Activated CD8-positive, alpha-beta memory T cell treated with anti-CD3 and anti-CD28 coated beads, Interleukin-2, amount 50 U/mL, for 24 hours (primary cell): ENCODE data around the gene C4BPA.

ENCODE experiments used
- DNase-seq: peaks from one replicate; pipeline ENCODE4 v3.0.0-alpha.2; 2020; ENCODE audit errors: extremely low read depth

C4BPA gene

GRCh38 chr1:207124389-207124788, 20.4 kb downstream of the C4BPA start:
- DNase-seq: no peak

DNA sequence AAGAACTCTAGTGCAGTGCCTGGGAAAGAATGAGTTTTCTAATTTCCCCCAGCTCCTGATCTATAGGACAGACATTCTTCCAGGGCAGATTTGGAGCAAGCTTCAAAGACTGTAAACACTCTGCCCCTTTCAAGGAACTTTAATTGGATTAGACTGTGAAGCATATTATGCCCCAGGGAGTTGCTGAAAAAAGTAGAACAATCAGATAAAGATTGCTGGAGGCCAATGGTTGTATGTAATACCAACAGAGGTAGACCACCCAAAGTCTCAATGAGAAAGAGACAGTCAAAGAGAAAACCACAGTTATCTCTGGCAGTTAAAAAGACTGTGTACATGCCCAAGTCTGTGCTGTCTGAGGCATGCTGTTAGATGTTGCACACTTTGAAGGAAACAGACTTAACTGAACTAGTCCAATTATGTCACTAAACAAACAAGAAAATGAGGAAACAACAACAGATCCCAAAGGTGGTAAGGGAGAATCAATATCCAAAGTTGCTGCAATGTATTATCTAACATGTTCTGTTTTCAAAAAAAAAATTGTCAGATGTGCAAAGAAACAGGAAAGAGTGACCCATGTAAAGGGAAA, 24.4 kb downstream of the C4BPA start:
- DNase-seq: no peak

GRCh38 chr1:207129053-207129452, 25.0 kb downstream of the C4BPA start:
- DNase-seq: no peak

DNA sequence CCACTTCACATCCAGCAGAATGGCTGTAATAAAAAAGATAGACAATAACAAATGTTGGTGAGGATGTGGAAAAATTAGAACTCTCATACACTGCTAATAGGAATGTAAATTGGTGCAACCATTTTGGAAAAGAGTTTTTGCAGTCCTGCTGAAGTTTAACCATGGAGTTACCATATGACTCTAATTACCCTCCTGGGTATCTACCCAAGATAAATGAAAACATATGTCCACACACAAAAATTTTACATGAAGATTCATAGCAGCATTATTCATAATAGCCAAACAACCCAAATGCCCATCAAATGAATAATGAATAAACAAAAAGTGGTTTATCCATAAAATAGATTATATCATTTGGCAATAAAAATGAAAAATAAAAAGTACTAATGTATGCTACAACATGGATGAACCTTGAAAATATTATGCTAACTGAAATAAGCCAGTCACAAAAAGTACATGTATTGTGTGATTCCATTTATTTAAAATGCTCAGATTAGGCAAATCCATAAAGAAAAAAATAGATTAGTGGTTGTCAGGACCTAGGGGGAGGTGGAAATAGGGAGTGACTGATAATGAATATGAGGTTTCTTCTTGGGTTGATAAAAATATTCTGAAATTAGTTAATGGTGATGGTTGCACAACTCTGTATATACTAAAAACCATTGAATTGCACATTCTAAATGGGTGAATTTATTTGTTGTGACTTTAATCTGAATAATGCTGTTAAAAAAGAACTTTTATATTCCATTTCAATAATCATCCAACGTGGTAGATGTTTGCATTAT, 26.4 kb downstream of the C4BPA start:
- DNase-seq: no peak

- DNase-seq: no peak
Measured at GRCh38 chr1:207131163-207131562, 27.1 kb downstream of the C4BPA start.

GRCh38 chr1:207134581-207134980, 30.5 kb downstream of the C4BPA start:
- DNase-seq: no peak

GRCh38 chr1:207139616-207140015, 35.6 kb downstream of the C4BPA start:
- DNase-seq: no peak

DNA sequence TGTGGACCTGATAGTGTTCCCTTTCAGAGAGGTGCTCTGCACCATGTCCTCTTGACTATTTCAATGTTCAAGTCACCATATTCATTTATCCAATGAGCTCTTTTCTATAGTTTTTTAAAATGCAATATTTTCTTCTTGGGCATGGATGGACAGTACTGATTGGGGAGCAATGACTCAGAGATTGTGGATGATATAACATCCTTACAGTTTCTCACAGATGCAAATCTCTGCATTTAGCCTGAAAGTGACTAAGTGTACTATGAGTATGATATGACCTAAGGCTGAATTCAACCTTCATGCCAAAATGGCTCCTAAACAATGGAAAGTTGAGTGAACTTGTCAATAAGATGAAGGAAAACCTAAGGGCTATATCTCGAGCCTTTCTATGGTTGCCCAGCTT, 36.5 kb downstream of the C4BPA start:
- no peak for DNase-seq

DNA sequence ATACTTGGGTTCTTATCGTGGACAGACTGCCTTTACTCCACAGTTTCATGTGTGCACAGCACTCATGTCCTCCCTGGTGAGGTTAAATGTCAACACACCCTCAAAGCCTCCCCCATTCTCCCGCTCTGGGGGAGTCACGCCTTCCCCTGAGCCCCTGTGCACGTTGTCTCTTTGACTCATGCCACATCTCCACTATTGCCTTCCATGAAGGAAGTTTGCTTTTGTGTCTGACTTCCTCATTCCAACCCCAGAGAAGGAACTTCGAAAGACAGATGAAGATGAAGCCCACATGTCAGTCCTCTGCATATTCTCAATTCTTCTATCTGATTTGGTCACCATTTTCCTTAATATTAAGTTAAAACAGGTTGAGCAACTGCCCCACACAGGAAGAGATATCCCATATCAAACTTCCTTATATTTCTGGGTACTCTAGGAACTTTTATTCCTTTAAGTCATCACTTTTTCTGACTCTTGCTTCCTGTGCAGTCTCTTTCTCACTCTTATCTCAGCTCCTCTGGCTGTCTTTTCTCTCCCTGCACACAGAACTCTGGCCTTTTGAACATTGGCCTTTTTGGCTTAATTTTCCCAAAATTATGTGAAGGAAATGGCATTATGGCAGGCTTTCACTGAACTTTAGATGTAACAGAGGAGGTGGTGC, 41.5 kb downstream of the C4BPA start:
- no peak for DNase-seq

DNA sequence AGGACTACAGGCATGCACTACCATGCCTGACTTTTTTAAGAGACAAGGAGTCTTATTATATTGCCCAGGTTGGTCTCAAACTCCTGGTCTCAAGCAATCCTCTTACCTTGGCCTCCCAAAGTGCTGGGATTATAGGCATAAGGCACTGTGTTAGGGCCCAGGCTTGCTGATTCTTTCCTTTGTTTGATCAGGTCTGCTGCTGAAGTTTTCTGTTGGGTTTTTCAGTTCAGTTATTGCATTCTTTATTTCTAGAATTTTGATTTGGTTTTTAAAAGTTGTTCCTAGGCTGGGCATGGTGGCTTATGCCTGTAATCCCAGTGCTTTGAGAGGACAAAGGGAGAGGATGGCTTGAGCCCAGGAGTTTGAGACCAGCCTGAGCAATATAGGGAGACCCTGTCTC, 47.9 kb downstream of the C4BPA start:
- DNase-seq: no peak

GRCh38 chr1:207152792-207153468, 48.9 kb downstream of the C4BPA start:
- DNase-seq: no peak

DNA sequence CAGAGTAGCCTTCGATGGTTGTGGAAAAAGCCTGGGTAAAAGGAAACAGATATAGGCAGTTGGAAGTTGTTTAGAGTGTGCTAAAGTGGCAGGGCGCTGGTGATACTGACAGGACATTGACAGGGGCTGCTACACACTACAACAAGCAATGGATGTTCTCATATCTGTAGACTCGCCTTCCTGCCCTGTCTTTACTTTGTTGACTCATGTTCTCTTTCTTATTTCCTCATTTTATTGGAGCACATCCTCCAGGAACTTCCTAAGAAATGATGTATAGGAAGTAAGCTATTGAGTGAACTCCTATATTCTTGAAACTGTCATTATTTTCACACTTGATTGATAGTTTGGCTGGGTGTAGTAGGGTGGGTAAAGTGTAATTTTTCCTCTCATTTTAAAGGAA, 51.0 kb downstream of the C4BPA start:
- no peak for DNase-seq

GRCh38 chr1:207156095-207156494, 52.1 kb downstream of the C4BPA start:
- DNase-seq: no peak

DNA sequence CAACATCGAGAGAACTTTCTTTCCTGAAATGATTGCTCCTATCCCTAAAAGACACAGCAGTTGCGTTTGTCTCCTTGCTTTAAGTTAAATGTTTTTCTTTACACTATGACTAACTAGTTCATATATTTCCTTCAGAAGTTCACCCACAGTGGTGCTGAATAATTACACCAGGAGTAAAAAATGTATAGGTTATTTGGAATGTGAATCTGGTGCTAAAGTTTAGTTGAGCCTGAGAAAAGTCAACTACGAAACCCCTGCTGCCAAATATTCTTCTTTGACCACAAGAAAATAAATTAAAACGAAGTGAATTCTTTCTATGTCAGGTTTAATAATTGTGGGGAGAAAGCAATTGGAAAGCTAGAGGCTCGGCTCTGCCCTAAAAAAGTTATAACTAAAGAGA, 52.8 kb downstream of the C4BPA start:
- DNase-seq: no peak

- DNase-seq: no peak
Measured at GRCh38 chr1:207164086-207164485, 60.1 kb downstream of the C4BPA start.

DNA sequence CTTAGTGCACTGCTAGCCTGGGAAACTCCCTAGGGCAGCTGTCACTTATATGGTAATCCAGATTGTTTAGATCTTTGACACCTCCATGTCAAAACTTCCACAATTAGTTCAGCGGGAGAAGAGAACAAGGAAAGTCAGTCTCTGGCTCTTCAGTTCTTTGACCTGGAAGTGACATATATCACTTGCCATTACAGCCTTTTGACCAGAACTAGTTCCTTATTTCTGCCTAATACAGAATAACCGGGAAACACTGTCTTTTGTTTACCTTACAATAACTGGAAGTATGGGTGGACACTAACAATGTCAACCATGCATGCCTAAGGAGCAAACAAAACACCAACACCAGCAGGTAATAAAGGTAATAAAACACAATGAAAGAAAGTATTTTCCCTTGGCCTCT, 68.3 kb downstream of the C4BPA start:
- no peak for DNase-seq

GRCh38 chr1:207172885-207173284, 68.9 kb downstream of the C4BPA start:
- DNase-seq: no peak

DNA sequence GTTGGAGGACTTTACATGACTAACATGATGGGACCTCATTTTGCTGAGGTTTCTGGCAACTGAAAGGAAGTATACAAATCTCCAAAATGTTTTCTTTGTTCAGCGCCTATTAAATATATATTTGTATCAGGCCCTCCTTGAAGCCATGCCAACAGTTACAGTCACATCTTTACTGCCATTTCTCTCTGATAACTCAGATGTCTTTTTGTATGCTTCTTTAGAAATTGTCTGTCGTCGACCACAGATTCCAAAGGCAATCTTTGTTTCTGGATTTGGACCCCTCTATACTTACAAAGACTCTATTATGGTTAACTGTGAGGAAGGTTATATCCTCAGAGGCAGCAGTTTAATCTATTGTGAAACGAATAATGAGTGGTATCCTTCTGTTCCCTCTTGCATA, 69.4 kb downstream of the C4BPA start:
- DNase-seq: no peak

GRCh38 chr1:207174913-207175312, 70.9 kb downstream of the C4BPA start:
- no peak for DNase-seq

DNA sequence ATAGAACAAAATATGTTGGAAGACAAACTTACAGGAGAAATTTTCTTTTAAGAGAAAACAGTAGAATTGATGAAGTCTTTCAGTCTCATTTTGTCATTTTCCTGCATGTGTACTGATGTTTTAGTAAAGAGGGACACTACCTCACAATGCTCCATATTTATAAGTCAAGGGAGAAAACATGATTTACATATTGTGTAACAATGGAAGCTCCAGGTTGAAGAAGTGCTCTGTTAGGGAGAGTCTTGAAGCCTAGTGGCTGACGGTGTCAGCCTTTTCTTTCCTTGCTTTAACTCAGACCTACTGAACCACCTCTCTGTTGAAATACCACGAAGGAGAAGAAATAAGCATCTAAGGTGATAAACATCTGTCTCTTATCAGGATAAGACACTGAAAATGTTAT, 75.0 kb downstream of the C4BPA start:
- DNase-seq: no peak

GRCh38 chr1:207181847-207182246, 77.8 kb downstream of the C4BPA start:
- DNase-seq: no peak

DNA sequence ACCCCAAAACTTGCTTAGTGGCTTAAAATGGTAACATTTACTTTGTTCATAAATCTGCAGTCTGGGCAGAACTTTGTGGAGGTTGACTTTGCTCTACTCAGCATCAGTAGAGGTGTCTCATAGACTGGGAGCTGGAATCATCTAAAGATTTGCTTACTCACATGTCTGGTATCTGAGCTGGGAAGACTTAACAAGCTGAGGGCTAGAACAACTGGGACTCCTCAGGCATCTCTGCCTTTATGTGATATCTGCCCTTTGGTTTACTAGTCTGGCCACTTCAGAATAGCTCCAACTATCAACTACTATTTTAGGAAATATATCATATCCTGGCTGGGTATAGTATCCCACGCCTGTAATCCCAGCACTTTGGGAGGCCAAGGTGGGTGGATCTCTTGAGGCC, 82.5 kb downstream of the C4BPA start:
- DNase-seq: no peak

DNA sequence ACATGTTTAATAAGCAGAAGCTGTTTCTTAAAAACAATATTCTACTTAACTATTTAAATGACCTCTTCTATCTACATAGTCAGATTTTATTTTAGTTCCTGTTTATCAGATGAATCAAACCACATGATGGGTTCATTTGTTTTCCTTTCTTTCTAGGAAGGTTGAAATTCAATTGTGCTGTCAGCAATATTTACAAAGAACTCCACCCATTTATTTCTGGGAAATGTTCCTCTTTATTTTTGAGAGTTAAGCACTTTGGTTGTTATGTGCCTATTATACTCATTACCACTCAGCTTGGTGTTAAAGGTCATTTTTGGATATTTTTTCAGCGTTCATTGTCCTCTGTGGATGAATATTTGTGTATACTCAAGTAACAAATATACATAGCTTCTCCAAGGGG, 84.9 kb downstream of the C4BPA start:
- DNase-seq: no peak
